Left hindlimb (tissue), 1 donor: ENCODE measurements around the gene CTBP1.

Experiments
- DNase-seq: peaks from one replicate; pipeline ENCODE4 v3.0.0-alpha.2; 2018

CTBP1 gene

DNA sequence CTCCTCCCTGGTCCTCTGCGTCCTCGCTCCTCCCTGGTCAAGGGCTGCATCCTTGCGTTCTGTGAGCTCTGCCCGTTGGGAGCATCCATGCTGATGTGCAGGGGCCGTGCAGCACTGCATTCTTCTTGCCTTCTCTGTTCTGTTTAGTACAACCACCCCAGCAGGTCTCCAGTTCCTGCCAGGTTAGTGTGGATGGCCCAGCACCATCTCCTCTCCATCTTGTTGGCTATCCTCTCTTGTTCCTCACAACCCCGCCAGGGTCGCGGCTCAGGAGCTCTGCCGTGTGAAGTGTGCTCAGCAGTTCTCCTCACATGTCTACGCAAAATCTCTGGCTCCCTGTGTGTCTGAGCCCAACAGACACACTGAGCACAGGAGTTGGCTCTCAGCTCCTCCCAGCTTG lies 30.3 kb upstream of the CTBP1 start:
- no peak for DNase-seq

DNA sequence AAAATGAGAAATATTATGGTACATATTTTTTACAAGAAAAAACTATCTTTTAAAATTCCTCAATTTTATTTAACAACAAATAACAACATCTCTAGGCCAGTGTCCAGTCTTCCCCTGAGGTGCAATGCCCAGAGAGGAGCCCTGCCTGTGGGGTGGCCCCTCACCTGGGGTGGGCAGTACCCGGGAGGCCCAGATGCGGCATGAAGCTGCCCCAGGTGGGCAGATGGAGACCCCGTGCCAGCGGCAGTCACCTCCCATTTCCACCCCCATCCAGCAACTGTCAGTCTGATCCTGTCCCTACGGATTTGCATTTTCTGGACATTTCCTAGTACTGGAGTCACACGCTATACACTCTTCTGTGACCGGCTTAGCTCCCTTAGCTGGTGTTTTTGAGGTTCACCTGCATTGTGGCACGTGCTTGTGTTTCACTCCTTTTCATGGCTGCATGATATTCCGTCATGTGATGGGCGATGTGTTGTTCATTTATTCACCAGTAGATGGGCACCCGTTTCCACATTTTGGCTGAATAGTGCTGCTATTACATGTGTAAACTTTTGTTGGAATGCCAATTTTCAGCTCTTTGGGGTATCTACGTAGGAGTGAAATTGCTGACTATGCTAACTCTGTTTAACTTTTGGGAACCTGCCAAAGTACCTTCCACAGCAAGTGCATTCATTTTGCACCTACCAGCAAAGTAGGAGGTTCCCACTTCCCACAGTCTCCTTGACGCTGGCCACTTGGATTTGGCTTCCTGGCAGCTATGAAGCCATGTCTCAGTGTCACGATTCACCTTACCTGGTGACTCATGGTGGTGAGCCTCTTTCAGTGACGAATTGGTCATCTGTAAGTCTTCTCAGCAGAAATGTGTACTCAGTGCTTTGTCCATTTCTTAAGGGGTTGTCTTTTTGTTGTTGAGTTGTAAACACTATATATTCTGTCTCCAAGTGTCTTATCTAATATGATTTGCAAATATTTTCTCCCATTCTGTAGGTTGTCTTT lies 29.0 kb upstream of the CTBP1 start:
- DNase-seq, result no peak

DNA sequence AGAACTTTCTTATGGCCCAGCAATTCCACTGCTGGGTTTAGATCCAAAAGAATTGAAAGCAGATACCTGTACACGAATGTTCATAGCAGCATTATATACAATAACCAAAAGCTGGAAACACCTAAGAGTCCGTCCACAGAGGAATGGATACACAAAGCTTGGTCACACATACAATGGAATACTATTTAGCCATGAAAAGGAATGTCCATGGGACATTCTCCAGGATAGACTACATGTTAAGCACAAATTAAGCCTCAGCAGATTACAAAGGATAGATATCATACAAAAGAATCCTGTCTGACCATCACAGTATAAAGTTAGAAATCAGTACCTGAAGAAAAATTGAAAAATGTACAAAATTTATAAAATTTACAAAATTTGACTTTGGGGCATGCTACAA lies 28.1 kb upstream of the CTBP1 start:
- DNase-seq, result no peak

DNA sequence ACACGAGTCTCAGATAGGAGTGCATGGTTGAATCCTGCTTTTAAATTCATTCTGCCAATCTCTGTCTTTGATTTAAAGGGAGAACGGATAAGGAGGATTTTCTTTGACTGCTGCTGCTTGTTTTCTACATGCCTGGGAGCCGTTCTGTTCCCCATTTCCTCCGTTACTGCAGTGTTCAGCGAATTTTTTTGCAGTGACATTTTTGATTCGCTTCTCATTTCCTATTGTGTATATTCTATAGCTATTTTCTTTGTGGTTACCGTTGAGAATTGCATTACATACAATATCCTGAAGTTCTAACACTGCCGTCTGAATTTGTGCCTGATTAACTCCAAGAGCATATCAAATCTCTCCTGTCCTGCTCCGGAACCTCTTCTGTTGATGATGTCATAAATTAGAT lies 25.9 kb upstream of the CTBP1 start:
- no peak for DNase-seq

DNA sequence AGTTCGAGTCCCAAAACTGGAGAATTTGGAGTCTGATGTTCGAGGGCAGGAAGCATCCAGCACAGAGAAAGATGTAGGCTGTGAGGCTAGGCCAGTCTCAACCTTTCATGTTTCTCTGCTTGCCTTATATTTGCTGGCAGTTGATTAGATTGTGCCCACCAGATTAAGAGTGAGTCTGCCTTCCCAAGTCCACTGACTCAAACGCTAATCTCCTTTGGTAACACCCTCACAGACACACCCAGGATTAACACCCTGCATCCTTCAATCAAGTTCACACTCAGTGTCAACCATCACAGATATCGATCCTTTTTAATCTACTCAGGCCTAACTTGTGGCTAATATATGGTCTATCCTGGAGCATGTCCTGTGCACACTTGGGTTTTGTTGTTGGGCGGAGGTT lies 22.8 kb upstream of the CTBP1 start:
- DNase-seq, result no peak

DNA sequence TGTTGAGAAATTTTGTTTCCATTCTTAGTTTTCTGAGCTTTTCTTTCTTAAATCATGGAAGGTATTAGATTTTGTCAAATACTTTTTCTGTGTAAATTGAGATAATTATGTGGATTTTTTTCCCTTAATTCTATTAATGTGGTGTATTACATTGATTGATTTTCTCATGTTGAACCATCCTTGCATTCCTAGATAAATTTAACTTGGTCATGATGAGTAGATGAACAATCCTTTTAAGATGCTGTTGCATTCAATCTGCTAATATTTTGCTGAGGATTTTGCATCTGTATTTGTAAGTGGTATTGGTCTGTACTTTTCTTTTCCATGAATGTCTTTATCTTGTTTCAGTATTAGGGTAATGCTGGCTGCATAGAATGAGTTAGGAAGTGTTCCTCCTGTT lies 20.3 kb upstream of the CTBP1 start:
- DNase-seq, result no peak

DNA sequence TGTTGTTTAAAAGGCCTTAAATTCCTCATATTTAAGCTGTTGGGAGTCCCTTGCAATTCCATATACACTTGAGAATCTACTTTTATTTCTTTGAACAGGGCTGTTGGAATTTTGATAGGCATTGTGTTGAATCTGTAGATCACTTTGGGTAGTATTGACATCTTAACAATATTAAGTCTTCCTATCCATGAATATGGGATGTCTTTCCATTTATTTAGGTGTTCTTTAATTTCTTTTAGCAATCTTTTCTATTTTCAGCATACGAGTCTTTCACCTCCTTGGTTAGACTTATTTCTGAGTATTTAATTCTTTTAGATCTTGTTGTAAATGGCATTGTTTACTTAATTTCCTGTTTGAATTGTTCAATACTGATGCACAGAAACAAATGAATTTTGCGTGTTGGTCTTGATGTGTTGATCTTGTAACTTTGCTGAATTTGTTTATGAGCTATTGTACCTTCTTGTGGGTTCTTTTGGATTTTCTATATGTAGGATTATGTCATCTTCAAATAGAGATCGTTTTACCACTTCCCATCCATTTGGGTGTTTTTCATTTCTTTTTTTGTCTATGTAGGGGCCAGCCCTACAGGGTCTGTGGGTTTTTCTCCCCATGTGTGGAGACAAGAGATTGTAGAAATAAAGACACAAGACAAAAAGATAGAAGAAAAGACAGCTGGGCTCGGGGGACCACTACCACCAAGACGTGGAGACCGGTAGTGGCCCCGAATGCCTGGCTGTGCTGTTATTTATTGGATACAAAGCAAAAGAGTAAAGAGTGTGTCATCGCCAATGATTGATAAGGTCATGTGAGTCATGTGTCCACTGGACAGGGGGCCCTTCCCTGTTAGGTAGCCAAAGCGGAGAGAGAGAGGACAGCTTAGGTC lies 18.2 kb upstream of the CTBP1 start:
- DNase-seq, result no peak

DNA sequence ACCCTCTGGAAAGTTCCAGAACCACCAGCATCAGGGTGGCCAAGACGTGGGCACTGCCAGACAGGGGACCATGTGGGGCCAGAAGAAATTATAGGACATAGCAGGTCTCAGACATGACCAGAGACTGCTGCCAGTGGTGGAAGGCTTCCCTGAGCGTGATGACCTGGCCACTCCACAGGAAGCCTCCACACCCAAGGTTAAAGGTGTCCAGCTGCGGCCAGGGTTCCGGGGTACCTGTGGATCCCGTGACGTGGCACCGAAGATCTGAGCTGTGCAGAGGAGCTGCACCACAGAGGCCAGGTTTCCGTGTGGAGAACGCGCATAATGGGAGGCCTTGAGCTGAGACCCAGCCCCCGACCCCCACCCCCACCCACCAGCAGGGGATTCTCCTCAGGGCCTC lies 16.4 kb upstream of the CTBP1 start:
- DNase-seq, result no peak

DNA sequence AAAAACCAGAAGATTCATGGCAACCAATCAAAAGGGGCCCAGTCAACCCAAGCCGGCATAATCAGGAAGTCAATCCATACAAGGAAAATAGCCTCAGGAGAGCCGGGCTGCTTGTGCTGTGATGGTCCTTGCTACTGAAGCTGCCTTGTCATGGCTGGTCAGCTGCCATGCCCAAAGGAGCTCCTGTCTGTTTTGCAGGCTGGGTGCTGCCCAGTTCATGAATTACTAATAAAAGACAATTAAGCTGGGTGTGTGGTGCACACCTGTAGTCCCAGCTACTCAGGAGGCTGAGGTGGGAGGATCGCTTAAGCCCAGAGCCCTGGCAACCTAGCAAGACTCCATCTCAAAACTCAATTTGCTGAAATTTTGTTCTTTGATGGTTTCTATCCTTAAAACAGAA lies 16.0 kb upstream of the CTBP1 start:
- no peak for DNase-seq

DNA sequence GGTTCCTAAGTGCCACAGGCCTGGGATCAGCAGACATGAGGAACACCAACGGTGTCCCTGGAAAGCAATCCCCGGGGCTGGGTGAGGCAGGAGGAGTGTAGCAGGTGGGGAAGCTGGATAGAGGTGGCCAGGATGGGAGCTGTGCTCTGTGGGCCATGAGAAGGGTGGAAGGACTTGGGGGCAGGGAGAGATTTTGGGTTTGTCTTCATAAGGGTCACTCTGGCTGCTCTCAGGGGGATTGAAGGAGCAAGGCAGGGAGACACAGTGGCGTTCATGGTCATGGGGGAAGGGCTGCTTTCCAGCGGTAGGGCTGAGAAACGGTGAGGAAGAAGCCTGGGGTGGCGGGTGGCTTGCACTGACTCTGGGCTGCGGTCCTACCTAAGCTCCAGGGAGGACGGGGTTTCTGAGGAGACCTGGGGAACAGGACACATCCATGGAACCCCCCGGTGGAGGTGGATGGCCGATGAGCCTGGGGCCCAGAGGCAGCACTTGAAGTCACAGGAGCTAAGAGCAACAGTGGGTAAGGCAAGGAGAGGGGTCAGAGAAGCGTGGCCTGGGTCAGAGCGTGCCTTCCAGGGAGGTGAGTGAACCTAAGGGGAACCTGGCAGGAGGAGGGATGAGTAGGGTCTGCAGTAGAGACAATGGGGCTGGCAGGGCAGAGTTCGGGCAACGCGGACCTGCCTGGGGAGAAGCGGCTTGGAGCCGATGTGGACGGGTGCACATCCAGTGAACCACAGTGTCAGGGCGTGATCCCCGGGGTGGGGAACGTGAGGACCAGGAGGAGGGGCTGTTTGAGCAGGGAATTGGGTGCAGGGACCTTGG lies 12.4 kb upstream of the CTBP1 start:
- DNase-seq, result no peak

DNA sequence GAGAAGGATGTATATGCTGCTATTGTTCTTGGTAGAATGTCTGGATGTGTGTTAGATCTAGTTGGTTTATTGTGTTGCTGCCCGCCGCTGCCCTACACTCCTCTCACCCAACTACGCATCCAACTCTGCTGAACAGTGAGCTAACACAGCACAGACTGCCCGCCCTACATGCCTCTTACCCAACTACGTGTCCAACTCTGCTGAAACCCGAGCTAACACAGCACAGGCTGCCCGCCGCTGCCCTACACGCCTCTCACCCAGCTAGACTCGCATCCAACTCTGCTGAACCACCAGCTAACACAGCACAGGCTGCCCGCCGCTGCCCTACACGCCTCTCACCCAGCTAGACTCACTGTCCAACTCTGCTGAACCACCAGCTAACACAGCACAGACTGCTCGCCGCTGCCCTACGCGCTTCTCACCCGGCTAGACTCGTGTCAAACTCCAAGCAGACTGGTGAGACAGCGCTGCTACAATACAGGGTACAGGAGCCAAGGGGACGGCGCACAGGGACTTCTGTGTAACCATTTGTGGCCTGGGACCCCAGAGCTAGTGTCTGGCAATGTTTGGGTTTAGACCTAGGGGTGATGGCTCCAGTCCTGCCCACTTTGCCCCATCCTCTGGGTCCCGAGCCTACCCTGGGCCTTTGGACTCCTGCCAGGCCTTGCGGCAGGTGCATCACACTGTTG lies 11.6 kb upstream of the CTBP1 start:
- no peak for DNase-seq

DNA sequence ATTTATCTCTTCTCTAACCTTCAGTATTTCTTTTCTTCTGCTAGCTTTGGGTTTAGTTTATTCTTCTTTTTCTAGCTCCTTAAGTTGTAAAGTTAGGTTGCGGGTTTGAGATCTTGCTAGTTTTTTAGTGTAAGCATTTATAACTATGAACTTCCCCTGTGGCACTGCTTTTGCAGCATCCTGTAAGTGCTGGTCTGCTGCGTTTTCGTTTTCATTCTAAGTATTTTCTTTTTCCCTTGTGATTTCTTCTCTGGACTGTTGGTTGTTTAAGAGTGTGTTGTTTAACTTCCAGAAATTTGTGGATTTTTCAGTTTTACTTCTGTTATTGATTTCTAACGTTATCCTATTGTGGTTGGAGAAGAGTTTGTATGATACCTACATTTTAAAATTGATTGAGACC lies 11.0 kb upstream of the CTBP1 start:
- DNase-seq, result no peak

DNA sequence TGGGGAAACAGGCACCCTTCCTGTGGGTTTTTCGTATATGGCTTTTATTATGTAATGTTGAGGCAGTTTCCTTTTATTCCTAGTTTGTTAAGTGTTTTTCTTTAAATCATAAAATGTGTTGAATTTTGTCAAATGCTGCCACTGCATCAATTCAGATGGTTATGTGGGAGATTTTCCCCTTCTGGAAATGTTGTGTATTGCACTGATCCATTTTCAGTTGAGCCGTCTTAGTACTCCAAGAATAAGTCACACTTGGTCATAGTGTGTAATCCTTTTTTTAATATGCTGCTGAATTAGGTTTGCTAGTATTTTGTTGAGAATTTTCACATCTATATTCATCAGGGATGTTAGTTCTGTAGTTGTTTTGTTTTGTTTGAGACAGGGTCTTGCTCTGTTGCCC lies 9.5 kb upstream of the CTBP1 start:
- DNase-seq, result no peak

DNA sequence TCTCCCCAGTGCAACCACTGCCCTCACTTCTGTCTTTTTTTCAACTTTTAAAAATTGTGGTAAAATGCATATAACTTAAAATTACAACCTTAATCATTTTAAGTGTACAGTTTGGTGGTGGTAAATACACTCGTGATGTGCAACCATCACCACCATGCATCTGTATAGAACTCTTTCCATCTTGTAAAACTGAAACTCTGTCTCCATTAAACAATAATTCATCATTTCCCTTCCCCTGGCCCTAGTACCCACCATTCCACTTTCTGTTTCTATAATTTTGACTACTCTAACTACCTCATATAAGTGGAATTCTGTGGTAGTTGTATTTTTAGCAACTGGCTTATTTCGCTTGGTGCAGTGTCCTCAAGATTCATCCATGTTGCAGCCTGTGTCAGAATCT lies 6.8 kb upstream of the CTBP1 start:
- DNase-seq, result no peak

DNA sequence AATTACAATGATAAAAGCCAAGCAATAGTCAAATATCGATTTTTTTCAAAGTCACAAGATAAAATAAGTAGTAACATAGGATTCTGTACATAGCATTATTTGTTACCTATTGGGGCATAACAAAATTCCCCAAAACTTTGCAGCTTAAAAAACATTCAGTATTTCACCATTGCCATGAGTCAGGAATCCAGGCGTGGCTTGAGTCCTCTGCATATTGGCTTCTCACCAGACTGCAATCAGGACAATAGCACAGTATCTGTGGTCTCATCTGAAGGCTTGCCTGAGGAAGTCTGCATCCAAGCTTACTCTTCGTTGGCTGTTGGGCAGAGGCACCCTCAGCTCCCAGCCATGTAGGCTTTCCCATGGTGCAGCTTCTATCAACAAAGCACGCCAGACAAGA lies 6.2 kb upstream of the CTBP1 start:
- DNase-seq, result no peak

DNA sequence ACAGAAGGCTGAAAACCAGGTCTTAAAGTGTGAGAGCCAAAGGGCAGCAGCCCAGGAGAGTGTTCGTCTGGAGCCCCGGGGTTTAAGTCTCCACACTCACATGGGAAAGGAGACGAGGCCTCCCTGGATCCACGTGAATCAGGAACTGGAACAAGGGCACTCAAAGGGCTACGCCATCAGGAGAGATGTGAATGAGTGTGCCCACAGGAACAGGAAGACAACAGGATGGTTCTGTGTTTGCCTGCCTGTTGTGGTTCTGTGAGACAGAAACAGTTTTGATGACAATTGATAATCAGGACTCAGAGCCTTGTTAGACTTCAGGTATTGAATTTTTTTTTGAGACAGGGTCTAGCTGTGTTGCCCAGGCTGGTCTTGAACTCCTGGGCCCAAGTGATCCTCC lies 4.9 kb upstream of the CTBP1 start:
- no peak for DNase-seq

DNA sequence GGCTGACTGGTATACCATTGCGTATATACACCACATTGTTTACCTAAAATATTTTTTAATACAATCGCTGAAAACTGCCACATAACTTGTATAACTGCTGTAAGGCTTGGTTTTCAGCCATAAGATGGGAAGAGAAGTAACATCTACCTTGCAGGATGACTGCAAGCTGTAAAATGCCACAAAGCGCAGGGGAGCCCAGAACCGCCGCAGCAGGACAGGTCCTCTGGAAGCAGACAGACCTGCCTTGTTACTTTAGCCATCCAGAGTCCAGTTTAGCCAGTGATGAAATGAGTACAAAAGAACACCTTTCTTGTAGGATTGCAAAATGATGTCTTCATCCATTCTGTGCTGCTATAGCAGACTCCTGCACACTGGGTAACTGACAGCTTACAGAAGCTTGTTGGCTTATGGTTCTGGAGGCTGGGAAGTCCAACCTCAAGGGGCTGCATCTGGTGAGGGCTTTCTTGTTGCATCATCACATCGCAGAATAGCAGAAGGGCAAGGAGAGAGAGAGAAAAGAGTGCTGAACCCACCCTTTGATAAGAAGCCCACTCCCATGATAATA lies 4.1 kb upstream of the CTBP1 start:
- no peak for DNase-seq

DNA sequence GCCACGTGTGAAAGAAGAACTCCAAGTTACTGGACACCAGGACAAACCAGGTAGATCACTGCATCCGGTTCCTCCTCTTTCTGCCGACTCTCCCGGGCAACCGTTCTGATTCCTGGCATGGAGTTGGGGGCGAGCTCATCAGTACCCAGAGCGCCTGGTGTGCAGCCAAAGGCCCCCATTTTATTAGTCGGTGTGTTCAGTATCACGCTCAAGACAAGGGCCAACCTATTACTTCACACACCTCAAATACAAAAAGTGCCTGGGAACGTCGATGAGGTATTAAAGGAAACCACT lies 2.8 kb upstream of the CTBP1 start:
- DNase-seq, result no peak

DNA sequence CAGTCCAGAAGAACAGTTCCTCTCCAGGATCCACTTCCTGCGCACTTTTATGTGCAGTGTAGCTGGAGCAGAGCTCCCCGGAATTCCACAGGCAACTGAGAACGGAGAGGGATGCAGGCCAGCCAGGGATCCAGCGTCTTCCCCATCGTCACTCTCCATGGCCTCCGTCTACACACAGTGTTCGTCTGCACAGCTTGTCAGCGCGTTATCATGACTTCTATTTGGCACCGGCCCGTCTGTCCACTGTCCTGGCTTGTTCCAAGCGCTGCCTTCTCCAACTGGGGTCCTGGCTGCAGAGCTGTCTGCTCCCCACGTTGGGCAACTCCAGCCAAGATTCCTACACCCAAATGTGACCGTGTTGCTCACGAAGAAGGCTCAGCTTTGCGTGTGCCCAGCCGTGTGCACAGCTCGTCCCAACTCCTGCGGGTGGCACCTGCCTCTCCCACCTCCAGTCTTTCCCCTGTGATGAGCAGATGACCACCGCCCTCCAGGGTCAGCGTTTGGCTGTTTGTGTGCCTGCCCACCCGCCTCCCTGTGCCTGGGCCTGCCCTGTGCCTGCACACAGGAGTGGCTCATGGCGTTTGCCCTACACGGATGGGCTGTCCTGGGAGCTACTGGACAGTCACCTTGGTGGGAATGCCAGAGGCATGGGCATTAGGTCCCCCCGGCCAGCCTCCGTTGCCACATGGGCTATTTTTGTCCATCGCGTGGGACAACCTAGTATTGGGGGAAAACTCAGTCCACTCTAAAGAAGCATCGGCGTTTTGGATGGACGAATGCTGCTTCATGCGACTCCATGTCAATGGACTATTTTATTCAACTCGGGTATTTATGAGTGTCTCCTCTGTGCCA lies 2.2 kb upstream of the CTBP1 start:
- no peak for DNase-seq

DNA sequence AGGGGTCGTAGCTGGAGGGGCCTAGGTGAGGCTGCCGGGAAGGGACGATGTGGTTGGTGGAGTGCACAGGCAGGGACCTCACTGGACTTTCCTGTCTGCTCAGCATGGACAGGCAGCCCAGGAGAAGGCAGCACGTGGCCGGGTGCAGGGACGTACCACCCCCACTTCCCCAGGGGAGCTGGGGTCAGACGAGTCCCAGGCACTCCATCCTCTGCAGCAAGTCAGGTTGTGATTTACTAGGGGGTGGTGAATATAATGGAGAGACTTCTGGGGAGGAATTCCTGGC lies 1.5 kb upstream of the CTBP1 start:
- no peak for DNase-seq

DNA sequence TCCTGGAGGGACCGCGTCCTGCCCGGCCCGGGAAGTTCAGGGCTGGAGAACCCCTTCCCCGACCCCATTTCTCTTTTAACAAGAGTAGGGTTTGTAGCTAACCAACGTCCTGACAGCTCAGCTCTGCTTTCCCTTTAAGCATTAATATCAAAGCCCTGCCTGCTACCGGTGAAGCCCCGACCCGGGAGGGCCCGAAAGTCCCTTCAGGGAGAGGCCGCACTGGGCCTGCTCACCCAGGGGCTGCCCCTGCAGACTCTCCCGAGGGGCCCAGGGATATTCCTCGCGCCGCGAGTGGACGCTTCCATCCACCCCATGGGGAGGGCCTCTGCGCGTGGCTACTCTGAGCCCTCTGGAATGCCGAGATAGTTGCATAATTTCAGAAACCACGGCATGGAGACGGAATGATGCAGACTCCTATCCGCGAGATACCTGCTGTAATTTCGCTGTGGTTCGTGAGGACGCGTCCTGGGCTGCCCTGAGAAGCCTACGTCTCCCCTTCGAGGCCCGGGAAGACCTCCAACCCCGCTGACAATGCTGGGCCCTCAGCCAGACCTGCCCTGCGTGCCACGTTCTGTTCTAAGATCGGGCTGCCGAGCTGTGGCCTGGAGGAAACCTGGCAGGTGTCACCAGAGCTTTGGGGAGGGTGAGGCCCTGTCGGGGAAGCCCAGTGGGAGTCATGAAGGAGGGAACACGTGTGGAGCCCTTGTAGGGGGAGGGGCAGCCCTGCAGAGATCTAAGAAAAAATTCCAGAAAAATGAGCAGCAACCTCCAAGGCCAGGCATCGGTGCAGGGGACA lies 999 bp upstream of the CTBP1 start:
- peak; percentile 25 for DNase-seq
